ENCODE measurements around the gene NTNG2. TPM values are rescaled to one million over a fixed set of nuclear protein-coding genes. Genes with fewer than 3 reads are reported as not detected.
A peak's percentile ranks its signal among the peaks of the same experiment; 100 is the strongest.

NTNG2 gene
- total and polyA plus RNA-seq, 8 donors, result under 0.01 to 8.1 (median 0.31) TPM; not detected in 1

DNA sequence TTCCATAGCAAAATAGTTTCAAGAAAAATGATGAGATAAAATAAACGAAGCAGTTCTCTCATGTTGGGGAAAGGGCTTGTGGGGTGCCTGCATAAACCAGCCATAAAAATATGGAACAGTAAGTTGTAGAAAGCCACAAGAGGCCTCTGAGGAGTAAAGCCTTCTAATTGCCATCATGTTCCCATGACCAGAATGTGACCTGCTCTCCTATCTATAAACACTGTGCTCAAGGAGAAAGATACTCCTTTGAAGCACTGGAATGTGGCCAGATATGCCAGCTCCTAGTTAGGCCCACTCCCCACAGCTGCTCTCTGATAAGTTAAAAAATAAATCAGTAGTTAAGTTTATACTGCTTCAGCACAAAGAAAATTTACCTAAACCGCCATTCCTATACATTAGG lies 127.1 kb downstream of the NTNG2 start:
- H3K4me3 ChIP-seq, result no peak overlapping the region
- peaks cover 3 to 15% (median 11%) of the 10 kb centered on the region in 4 donors for H3K4me1 ChIP-seq
- H3K9me3 ChIP-seq, result no peaks in the 10 kb centered on the region
- peak overlapping the region in 1 of 5 donors; percentile 20 for H3K27ac ChIP-seq
- H3K27me3 ChIP-seq, result no peaks in the 10 kb centered on the region
- 54 to 59% (median 56%) methylated on average over 2 of the region's 2 CpGs for WGBS, 5 donors
- peak in 1 of 2 donors; percentile 18 for DNase-seq
- TF ChIP-seq, protein P1, sequence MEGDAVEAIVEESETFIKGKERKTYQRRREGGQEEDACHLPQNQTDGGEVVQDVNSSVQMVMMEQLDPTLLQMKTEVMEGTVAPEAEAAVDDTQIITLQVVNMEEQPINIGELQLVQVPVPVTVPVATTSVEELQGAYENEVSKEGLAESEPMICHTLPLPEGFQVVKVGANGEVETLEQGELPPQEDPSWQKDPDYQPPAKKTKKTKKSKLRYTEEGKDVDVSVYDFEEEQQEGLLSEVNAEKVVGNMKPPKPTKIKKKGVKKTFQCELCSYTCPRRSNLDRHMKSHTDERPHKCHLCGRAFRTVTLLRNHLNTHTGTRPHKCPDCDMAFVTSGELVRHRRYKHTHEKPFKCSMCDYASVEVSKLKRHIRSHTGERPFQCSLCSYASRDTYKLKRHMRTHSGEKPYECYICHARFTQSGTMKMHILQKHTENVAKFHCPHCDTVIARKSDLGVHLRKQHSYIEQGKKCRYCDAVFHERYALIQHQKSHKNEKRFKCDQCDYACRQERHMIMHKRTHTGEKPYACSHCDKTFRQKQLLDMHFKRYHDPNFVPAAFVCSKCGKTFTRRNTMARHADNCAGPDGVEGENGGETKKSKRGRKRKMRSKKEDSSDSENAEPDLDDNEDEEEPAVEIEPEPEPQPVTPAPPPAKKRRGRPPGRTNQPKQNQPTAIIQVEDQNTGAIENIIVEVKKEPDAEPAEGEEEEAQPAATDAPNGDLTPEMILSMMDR (IDR thresholded peaks at IDR 0.05), result no peak
- TF ChIP-seq POLR2A (IDR thresholded peaks at IDR 0.05) (no peak), EP300 (IDR thresholded peaks at IDR 0.05) (no peak), POLR2AphosphoS5 (IDR thresholded peaks at IDR 0.05) (no peak)
- intact Hi-C loops (cut with DNase I; ENCODE audit: low total_unique reads), result no loop called here
- H3K36me3 ChIP-seq, result peaks cover 48 to 96% (median 92%) of the 10 kb centered on the region in 4 donors

DNA sequence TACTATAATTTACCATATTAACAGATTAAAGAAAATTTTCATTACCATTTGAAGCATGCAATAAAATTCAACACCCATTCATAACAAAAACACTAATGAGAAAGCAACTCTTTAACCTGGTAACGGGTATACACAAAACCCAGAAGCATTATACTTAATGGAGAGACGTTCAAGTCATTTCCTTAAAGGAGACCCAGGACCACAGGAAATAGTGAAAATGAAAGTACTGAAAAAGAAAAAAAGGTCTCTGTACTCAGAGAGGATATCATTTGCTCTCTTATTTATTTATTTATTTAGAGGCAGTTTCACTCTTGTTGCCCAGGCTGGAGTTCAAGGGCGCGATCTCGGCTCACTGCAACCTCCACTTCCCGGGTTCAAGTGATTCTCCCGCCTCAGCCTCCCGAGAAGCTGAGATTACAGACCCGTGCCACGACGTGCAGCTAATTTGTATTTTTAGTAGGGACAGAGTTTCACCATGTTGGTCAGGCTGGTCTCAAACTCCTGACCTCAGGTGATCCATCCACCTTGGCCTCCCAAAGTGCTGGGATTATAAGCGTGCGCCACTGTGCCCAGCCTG lies 131.4 kb downstream of the NTNG2 start:
- Histone ChIP-seq H3K4me1 (peaks cover 3 to 13% (median 9%) of the 10 kb centered on the region in 4 donors), H3K27ac (no peak overlapping the region), H3K27me3 (no peaks in the 10 kb centered on the region), H3K36me3 (peaks cover 47 to 96% (median 92%) of the 10 kb centered on the region in 4 donors), H3K9me3 (no peaks in the 10 kb centered on the region), H3K4me3 (no peak overlapping the region)
- intact Hi-C loops (cut with DNase I; ENCODE audit: low total_unique reads), result no loop called here
- no peak for DNase-seq
- TF ChIP-seq, protein P1 (IDR thresholded peaks at IDR 0.05), result no peak
- TF ChIP-seq EP300 (IDR thresholded peaks at IDR 0.05), result no peak
- TF ChIP-seq POLR2A (IDR thresholded peaks at IDR 0.05), result no peak
- no peak for TF ChIP-seq POLR2AphosphoS5 (IDR thresholded peaks at IDR 0.05)
- WGBS, 5 donors, result 86 to 94% (median 92%) methylated on average over 13 of the region's 13 CpGs

Other genes starting within 250 kb of the NTNG2 start
- gene MED27, start 82.2 kb upstream of the NTNG2 start, total RNA-seq, result 10 to 100 TPM in 3 of 5 donors, 1 to 10 TPM in 1, under 1 TPM in 1; 0.87 to 21.9 (median 10.8) TPM
- 10 to 100 TPM; 12.5 to 13.1 (median 12.8) TPM for gene MED27, start 82.2 kb upstream of the NTNG2 start, polyA plus RNA-seq
- 10 to 100 TPM; 33.9 to 96.7 (median 35.6) TPM for gene SETX, start 192.9 kb downstream of the NTNG2 start, total RNA-seq
- 10 to 100 TPM in 1 of 3 donors, 1 to 10 TPM in 2; 7.9 to 15.2 (median 8.4) TPM for gene SETX, start 192.9 kb downstream of the NTNG2 start, polyA plus RNA-seq
- gene TTF1, start 244.8 kb downstream of the NTNG2 start, total RNA-seq, result 10 to 100 TPM in 2 of 5 donors, 1 to 10 TPM in 3; 4.0 to 13.4 (median 4.9) TPM
- 10 to 100 TPM; 13.6 to 18.5 (median 16.6) TPM for gene TTF1, start 244.8 kb downstream of the NTNG2 start, polyA plus RNA-seq
- gene CFAP77, start 248.2 kb downstream of the NTNG2 start, total RNA-seq, result not detected
- gene CFAP77, start 248.2 kb downstream of the NTNG2 start, polyA plus RNA-seq, result not detected

Measured in stomach (tissue), 9 donors.